Left ventricle myocardium superior (tissue), 1 donor: Measurements from ENCODE around the gene CCDC170. TPM values are rescaled to one million over a fixed set of nuclear protein-coding genes. Genes with fewer than 3 reads are reported as not detected.
"Not testable (repeated sequence)": the region's sequence is repeated elsewhere in the genome, so short reads cannot be mapped to it uniquely, and the experiment has no call there.

Experiments
- ATAC-seq: fragments of 200-7000 bp; cut with Tn5 transposase; one replicate; pipeline ENCODE4 v1.9.1; 2020; ENCODE audit warnings: mild to moderate bottlenecking, moderate library complexity
- DNase-seq: peaks from one replicate; pipeline ENCODE4 v3.0.0-alpha.2; 2020
- intact Hi-C: fragments of 100-400 bp; cut with micrococcal nuclease; formaldehyde crosslinking; loops from one replicate; pipeline ENCODE4 v1.11.0; 2022
- total RNA-seq: library from RNA; stranded (reverse); fragmentation: NEBNext Ultra II Directional; extraction: Animal tissue kit (Norgen Biotek cat#: 25700); gene quantifications from one replicate; pipeline ENCODE4 v1.2.1, GENCODE V29; 2021
- donor health status: DM: no; HTN: yes; CAD: no; lungs with severe emphysema.

CCDC170 gene
- total RNA-seq, 1 donor from 2014 or later = 0.47 TPM

DNA sequence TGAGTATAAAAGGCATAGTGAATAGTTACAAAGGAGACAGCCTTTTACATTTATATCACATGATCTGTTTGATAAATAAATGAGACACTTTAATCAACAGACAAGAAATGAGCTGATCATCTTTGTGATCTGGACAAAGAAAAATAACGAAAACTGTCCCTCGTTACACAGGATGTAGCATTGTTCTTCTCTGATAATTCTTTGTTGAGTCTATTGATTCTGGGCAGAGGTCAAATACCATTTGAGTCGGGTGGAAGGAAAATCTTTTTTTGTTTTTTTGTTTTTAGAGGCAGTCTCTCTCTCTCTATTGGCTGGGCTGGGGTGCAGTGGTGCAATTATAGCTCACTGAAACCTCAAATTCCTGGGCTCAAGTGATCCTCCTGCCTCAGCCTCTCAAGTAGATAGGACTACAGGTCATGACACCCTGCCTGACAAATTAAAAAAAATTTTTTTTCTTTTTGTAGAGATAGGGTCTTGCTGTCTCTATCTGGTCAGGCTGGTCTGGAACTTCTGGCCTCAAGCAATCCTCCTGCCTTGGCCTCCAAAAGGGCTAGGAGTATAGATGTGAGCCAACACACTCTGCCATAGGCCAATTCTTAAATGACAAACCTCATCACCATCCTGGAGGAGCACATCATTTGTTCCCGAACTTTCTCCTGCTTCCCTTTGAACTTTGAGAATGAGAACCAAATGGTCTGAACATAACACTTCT lies 41.8 kb downstream of the CCDC170 start:
- no peak for ATAC-seq
- no peak for DNase-seq
- intact Hi-C loops = no loop called here

DNA sequence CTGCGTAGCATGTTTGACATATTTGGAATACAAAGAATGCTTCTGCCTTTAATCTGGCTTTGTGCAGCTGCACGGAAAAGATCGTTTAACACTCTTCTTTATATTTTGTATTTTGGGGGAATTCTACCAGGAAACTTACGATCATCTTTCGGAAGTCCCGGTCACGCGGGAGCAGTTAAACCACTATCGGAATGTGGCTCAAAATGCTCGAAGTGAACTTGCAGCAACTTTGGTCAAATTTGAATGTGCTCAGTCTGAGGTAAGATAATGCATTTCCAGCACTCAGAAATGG lies 42.3 kb downstream of the CCDC170 start:
- intact Hi-C loops = no loop called here

DNA sequence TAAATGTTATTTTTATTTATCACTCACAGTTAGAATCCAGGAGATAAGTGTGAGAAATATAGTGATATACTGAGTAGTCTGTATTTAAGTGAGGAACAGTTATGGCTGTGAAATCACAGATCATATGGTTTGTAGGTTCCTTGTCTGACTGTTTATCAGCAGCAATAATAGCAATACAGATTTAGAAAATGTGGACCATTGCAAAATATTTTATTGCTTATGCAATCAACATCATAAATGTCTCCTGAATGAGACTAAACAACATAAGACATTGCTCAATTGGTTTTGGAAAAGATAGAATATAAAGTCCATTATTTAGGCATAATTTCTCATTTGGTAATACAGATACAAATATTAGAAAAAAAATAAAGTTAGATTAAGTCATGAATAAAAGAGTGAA lies 43.7 kb downstream of the CCDC170 start:
- DNase-seq (no peak), ATAC-seq (no peak)
- intact Hi-C loops = no loop called here

More for the DNA sequence above, 42.3 kb downstream of the CCDC170 start:
- DNase-seq = no peak
- ATAC-seq = no peak

DNA sequence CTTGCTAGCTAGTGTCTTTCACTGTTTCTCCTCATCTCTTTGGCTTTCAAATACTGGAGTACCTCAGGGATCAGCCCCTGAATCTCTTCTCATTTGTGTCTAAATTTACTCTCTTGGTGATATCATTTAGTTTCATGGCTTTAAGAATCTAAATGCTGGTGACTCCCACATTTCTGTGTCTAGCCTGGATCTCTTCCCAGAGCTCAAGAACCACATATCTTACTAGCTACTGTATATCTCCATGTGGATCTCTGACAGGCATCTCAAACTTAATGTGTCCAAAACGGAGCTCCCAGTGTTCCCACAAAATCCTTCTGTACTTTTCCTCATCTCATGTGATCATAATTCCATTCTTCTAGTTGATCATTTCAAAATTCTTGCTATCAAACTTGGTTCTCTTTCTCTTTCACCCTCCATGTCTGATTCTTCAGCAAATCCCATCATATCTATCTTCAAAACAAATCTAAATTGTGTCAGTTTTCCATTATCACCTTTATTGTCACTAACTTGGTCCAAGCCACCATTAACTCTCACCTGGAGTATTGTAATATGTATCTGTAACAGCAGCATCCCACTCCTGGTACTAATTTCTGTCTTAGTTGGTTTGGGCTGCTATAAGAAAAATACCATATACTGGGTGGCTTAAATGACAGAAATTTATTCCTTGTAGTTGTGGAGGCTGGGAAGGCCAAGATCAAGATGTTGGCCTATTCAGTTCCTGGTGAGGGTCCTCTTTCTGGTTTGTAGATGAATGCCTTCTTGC lies 45.9 kb downstream of the CCDC170 start:
- intact Hi-C loops = no loop called here
- DNase-seq = no peak
- ATAC-seq = no peak

DNA sequence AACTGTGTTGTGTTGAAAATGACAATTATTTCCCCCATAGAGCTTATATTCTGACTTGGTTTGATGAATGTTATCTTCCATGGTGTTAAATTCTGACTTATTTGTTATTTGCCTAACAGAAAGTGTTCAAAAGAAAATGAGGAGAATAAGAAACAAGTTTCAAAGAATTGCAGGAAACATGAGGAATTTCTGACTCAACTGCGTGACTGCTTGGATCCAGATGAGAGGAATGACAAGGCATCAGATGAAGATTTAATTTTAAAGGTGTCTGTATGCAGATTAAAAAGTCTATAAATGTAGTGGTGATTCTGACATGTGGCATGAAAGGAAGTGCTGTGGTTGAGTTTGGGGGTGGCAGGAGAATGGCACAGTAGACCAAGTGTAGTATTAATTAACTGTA lies 50.6 kb downstream of the CCDC170 start:
- DNase-seq (no peak), ATAC-seq (no peak)
- intact Hi-C loops = no loop called here

DNA sequence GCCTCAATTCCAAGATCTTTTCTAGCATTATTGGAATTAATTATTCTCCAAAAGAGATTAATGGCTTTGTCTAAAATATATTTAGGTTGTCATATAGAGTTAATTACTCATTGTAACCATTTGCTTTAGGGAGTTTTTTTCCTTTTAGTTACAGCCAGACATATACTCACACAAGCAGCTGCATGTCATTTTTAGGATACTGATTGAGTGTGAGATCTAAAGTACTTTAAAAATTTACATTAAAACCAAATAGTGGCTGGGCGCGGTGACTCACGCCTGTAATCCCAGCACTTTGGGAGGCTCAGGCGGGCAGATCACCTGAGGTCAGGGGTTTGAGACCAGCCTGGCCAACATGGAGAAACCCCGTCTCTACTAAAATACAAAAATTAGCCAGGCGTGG lies 51.1 kb downstream of the CCDC170 start:
- ATAC-seq, intact Hi-C loops, DNase-seq: not testable (repeated sequence)

DNA sequence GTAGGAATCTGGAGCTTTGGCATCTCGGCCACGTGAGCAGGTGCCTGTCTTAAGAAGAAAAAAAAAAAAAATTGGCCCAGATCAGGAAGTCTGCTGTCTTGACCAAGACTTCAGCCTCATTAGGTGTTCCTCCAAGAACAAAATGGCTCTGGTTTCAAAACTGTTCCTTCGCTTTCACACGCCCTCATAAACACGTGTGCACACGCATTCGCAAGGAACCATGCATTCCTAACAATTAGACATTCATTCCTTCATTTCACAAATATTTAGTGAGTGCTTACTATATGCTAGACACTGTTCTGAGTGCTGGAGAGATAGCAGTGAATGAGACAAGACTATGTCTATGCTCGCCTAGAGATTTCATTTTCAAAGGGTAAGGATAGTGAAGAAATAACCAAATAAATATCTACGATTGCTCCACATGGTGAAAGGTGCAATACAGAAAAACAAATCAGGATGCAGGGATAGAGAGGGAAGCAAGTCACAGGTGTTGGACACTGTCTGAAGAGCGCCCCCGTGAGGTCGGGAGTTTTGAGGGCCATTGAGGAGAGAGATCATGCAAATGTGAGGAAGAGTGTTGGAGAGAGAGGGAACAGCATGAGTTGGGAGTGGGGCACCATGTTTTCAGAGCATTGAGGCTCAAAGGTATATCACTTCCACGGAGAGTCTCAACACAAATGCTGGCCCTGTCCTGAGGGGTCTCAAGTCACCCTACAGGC lies 53.3 kb downstream of the CCDC170 start:
- intact Hi-C loops = no loop called here
- ATAC-seq (no peak), DNase-seq (no peak)

DNA sequence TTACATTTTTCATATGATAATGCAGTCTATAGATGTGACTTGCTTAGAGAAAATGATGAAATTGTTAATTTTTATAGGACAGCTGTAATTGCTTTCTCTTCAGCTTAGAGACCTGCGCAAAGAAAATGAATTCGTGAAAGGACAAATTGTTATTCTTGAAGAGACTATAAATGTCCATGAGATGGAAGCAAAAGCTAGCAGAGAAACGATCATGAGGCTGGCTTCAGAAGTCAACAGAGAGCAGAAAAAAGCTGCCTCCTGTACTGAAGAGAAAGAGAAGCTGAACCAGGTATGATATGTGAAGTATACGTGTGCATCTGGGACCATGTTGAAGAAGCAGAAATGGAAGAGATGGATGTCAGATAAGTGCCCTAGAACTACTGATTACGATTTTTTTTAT lies 54.4 kb downstream of the CCDC170 start:
- no peak for DNase-seq
- no peak for ATAC-seq
- intact Hi-C loops = no loop called here

DNA sequence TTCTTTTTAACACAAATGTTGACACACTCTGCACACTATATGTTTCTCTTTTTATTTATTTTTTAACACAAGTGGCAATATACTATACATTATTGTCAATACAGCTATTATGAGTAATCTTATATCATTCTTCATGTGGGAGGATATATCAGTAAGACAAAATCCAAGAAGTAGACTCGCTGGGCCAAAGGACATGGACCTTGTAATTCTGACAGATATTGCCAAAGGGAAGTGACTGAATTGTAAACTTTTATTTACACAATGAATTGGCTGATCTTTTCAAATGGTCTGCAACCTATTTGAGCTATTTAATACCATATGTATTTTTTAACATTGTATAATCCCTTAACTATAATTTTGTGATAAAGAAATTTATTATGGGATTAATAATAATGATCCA lies 56.0 kb downstream of the CCDC170 start:
- ATAC-seq (no peak), DNase-seq (no peak)
- intact Hi-C loops = no loop called here

DNA sequence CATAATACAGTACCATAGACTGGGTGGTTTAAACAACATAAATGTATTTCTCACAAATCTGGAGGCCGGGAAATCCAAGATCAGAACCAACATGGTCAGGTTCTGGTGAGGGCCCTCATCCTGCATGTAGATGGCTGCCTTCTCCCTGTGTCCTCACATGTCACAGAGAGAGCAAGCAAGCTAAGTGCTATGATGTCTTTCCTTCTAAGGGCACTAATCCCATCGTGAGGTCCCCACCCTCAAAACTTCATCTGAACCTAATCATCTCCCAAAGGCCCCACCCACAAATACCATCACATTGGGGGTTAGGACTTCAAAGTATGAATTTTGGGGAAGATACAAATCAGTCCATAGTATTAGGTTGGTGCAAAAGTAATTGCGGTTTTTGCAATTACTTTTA lies 56.8 kb downstream of the CCDC170 start:
- DNase-seq (no peak), ATAC-seq (no peak)
- intact Hi-C loops = no loop called here

DNA sequence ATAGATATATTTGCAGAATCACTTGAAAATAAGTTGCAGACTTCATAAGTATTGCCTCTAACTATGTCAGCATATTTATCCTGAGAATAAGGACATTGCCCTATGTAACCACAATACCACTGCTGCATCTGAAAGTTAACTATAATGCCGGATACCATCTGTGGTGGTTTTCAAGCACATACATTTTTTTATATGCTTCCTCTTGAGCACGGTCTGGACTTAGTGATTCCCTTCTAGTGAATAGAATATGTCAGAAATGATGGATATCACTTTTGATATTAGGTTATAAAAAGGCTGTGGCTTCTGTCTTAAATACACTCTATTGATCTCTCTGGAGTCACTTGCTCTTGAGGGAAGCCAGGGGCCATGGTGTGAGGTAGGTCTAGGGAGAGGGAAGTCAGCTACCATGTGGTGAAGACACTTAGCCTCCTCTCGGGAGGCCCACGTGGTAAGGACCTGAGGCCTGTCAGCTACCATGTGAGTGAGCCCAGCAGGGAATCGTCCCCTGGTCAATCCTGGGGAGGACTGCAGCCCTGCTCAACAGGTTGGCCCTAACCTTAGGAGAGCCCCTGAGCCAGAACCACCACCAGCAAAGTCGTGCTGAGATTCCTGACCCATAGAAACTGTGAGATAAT lies 57.5 kb downstream of the CCDC170 start:
- DNase-seq = no peak
- no peak for ATAC-seq
- intact Hi-C loops = no loop called here

DNA sequence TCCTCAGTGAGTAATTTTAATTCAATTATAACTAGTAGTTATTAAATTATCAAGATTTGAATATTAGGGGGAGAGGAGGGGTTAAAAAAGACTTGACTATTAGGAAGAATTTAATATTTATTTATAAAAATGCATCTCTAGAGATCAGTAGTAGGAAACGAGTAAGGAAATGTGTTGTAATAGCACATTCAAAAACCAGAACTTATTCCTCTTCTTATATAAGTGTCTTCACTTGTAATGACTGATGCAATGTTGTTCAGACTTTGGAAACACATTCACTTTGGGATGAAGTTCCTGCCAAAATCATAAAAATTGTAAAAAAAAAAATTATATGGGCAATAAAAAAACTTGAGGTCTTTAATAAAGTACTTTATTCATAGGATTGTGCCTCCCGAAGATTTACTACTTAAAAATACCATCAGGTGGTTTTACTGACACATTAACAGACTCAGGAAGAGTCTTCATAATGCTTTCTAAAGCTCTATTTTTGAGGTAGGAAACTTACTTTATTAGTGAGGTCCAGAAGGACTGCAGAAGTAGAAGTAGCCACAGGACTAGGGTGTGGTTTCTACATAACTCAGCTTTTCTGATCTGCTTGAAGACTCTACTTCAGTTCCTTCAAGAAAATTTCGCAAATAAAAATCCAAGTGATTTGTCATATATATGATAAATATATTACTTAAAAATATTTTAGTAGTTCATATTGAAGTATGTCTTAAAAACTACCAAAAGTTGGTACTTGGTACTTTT lies 59.8 kb downstream of the CCDC170 start:
- DNase-seq (no peak), ATAC-seq (peak; percentile 59)
- intact Hi-C loops = no loop called here

DNA sequence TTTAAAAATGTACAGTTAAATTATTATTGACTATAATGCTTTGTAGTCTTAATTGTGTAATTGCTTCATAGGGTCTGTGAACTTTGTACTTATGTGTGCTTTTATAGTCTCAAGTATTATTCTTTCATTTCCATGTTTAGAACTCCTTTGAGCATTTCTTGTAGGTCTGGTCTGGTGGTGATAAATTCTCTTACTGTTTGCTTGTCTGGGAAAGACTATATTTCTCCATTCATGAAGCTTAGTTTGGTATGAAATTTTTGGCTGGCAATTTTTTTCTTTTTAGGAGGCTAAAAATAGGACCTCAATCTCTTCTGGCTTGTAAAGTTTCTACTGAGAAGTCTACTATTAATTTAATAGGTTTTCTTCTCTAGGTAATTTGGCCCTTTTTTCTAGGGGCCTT lies 67.4 kb downstream of the CCDC170 start:
- intact Hi-C loops = no loop called here
- ATAC-seq = no peak
- DNase-seq = no peak

DNA sequence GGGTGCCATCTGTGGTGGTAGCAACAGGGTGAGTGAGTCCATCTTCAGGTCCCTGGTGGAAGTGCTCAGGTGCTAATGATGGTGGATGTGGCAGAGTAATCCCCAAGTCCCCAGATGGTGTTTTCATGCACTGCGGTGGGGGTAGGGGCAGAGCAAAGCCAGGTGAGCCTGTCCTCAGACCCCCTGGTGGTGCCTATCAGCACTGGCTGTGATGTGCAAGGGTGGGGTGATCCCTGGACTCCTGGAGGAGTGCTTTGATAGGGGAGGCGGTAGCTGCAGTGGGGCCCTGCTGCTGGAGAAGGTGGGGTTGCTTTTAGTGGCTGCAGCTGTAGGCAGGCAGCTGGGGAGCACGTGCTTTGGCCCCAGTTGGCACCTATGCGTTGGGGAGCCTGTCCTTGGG lies 70.8 kb downstream of the CCDC170 start:
- no peak for ATAC-seq
- DNase-seq = no peak
- intact Hi-C loops = no loop called here

DNA sequence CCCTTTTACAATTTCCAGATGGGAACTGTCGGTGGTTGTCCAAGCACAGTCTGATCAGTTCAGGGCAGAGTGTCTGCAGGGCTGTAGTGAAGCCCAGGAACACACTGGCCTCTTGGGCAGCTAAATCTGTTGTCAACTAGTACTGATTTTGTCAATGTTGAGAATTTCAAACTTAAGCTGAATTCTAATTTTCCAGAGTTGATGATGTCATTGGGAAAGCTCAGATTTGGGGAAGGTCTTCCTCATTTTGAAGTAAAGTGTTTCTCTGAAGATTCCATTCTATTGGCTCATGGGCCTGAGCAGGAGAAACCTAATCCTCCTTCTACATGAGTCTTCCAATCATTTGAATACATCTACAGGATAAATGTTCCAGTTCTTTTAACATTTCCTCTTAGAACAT lies 72.1 kb downstream of the CCDC170 start:
- DNase-seq (no peak), ATAC-seq (no peak)
- intact Hi-C loops = no loop called here

DNA sequence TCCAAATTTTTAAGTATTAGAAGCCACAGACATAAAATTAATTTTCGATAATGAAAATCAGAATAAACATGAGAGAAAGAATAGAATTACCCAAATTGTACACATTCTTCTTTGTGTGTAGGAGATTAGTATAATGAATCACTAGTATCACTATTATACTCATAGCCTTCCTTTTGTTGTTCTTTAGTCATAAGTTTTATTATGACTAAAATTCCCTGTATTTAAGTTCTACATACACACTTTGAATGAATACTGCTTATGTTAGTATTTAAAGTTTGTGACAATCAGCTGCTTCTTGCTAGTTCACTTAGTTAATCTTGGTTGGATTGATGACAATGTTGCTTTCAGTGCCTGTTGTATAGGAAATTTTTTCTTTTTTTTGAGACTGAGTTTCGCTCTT lies 72.7 kb downstream of the CCDC170 start:
- ATAC-seq (no peak), DNase-seq (no peak)
- intact Hi-C loops = no loop called here

DNA sequence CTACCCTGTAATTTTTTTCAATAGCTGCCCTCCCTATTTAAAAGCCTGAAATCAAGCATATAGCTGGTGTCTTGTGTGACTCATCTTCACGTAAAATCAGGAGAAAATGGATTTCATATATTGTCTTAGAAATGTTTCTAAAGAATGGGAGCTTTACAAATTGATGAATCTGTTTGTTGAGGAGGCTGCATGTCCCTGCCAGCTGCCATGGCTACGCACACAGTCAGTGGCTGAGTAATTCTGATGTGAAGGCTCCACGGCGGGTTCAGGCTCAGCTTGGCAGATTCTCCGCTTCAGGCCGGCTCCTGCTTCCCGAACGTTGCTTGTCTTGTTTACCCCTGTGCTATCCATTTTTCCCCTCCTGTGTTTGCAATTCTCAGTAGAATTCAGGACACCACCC lies 82.8 kb downstream of the CCDC170 start:
- intact Hi-C loops = no loop called here
- no peak for ATAC-seq
- no peak for DNase-seq

DNA sequence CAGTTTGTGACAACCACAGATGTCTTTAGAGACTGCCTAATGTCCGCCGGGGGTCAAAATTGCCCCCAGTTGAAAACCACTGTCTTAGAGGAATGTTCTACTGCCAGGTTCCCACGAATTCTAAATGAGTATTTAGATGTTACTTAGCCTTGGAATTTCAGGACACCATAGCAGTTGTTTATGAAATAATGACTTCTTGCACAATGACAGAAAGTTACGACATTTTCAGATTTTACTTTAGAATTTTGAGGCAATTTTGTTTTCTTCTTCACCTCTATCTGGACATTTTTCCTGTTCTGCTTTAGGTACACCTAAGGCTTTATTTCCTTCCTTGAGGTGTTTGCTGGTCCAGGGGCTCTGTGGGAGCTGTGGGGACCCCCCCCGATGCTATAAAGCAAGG lies 83.4 kb downstream of the CCDC170 start:
- DNase-seq = no peak
- no peak for ATAC-seq
- intact Hi-C loops = no loop called here

DNA sequence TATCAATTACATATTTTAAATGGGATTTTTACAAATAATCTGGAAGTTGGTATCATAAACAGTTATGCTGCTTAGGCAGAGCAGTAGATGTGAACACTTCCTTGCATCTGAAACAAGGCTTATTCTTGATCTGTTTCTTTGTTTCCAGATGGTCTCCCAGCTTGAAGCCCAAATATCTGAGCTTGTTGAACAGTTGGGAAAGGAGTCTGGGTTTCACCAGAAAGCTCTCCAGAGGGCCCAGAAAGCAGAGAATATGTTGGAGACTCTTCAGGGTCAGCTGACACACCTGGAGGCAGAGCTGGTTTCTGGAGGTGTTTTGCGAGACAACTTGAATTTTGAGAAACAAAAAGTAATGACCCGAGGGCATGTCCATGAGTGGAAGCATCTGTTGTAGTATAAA lies 91.9 kb downstream of the CCDC170 start:
- DNase-seq (no peak), ATAC-seq (no peak)
- intact Hi-C loops = no loop called here

DNA sequence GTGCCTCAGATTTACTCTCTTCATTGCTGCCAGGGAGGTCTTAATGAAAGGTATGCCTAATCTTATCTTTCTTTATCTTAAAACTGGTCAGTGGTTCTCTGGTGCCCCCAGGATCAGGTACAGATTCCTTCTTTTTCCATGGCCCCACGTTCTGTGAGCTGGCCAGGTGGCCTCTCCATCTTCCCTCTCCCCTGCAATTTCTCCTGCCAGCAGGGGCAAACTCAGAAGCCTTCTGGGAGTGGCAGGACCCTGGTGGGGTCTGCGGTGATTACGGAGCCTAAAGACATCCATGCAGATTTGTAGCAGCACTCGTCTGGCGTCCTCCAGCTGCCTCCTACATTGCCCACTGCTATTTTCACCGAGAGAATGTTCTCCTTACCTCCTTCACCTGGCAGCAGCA lies 95.8 kb downstream of the CCDC170 start:
- intact Hi-C loops = no loop called here
- ATAC-seq = no peak
- DNase-seq = no peak
